Panc1 (cell line): ENCODE results near the gene TLE1. TPM values are rescaled to one million over a fixed set of nuclear protein-coding genes. Genes with fewer than 3 reads are reported as not detected.

Experiments
- ATAC-seq: fragments of 200-7000 bp; cut with Tn5 transposase; 2 replicates; pipeline ENCODE4 v1.9.1; 2020; ENCODE audit warnings: mild to moderate bottlenecking, moderate library complexity
- BruUV-seq: library from RNA; stranded (reverse); fragments of 400-500 nt; replicated peaks from 2 replicates; lab custom pipeline; 2021; lab: Mats Ljungman, UMichigan
- CTCF ChIA-PET: fragments of 300-600 bp; sonication (Branson Sonifier 250); formaldehyde crosslinking; loops from one replicate; lab custom pipeline; 2022; ENCODE audit warnings: antibody characterized with exemption; lab: Charles Lee
- POLR2A ChIA-PET: fragments of 300-600 bp; sonication (Branson Sonifier 250); formaldehyde crosslinking; loops from one replicate; lab custom pipeline; 2022; ENCODE audit warnings: antibody characterized with exemption; lab: Charles Lee
- DNase-seq: peaks from one replicate; pipeline ENCODE4 v3.0.0-alpha.2; 2010; ENCODE audit warnings: low read depth, low spot score
- H3K27ac ChIP-seq: 2 replicates; pipeline ENCODE4 v1.5.1; 2011; ENCODE audit warnings: mild to moderate bottlenecking, low read length, inconsistent platforms
- H3K27me3 ChIP-seq: fragments of 200-500 bp; sonication (Bioruptor generic); 2 replicates; pipeline ENCODE4 v1.6.0; 2014; ENCODE audit warnings: low read length, inconsistent platforms; ENCODE audit not compliant: control insufficient read depth, insufficient read depth
- H3K36me3 ChIP-seq: fragments of 200-500 bp; sonication (Bioruptor generic); 2 replicates; pipeline ENCODE4 v1.5.1; 2014; ENCODE audit warnings: inconsistent platforms, mild to moderate bottlenecking, low read length, moderate library complexity; ENCODE audit not compliant: control insufficient read depth, insufficient read depth
- H3K4me1 ChIP-seq: 2 replicates; pipeline ENCODE4 v1.5.1; 2011; ENCODE audit warnings: inconsistent platforms, mild to moderate bottlenecking, low read length, moderate library complexity; ENCODE audit not compliant: control insufficient read depth, insufficient read depth
- H3K4me3 ChIP-seq, 2 experiments: 2 replicates each; pipeline ENCODE4 v1.5.1; 2011 to 2012; ENCODE audit warnings: low read depth in 2 of 2, low read length in 2 of 2, mild to moderate bottlenecking in 2 of 2, inconsistent platforms in 1 of 2, moderate library complexity in 1 of 2
- H3K9me3 ChIP-seq: fragments of 200-500 bp; sonication (Bioruptor generic); 2 replicates; pipeline ENCODE4 v1.5.1; 2014; ENCODE audit warnings: low read depth, mild to moderate bottlenecking, inconsistent platforms, low read length, moderate library complexity; ENCODE audit not compliant: control insufficient read depth, insufficient read depth
- POLR2AphosphoS5 ChIP-seq: IDR thresholded peaks from 2 replicates; pipeline ENCODE4 v1.6.1; 2012; ENCODE audit warnings: mild to moderate bottlenecking, low read depth, low read length, moderate library complexity
- SIN3A ChIP-seq: IDR thresholded peaks from 2 replicates; pipeline ENCODE4 v1.6.1; 2012; ENCODE audit warnings: low read depth, mild to moderate bottlenecking, low read length, moderate library complexity, borderline replicate concordance; ENCODE audit not compliant: insufficient read depth
- TCF7L2 ChIP-seq: IDR thresholded peaks from 2 replicates; pipeline ENCODE4 v1.6.1; 2011; ENCODE audit warnings: mild to moderate bottlenecking, low read depth, low read length, inconsistent platforms
- in situ Hi-C: cut with HindIII; loops from 2 replicates; pipeline ENCODE4 v1.10.0; 2016; ENCODE audit warnings: low sequenced_read_pairs, low pct_unique_long_range_greater_than_20kb
- intact Hi-C: fragments of 100-400 bp; cut with micrococcal nuclease; formaldehyde crosslinking; loops from one replicate; pipeline ENCODE4 v1.10.0; 2022; ENCODE audit not compliant: unreplicated experiment
- total RNA-seq: library from RNA; stranded (reverse); gene quantifications from one replicate; pipeline ENCODE4 v1.2.1, GENCODE V29; 2021; ENCODE audit not compliant: unreplicated experiment
- TF ChIP-seq, protein P1 (sequence below), 2 experiments: IDR thresholded peaks; 2 replicates each; pipeline ENCODE4 v1.6.1; 2011 to 2012; ENCODE audit warnings: low read depth in 2 of 2, control low read depth in 1 of 2, low read length in 1 of 2, mild to moderate bottlenecking in 1 of 2, moderate library complexity in 1 of 2; ENCODE audit not compliant: insufficient read depth in 1 of 2
- TF ChIP-seq, protein P2 (sequence below): fragments of 450-650 bp; IDR thresholded peaks from 2 replicates; pipeline ENCODE4 v1.5.1; 2017; ENCODE audit warnings: mild to moderate bottlenecking

The TLE1 gene
- total RNA-seq, 1 experiment from 2014 or later: 12.9 TPM

DNA sequence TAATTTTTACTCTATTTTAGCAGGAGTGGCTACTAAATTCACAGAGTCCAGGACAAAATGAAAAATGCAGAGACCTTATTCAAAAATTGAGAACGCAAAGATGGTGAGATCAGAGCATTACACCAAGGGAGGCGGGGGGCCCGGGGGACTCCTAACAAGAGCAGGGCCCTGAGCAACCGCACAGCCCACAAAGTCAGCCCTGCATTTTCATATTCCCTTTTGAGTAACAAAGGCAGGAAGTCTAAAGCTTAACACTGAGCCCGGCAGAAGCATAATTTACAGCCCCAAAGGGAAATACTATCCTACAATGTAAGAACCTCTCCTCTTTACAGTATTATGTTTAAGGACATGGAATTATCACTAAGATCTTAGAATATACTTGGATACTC lies 69.4 kb downstream of the TLE1 start:
- ChIA-PET POLR2A (no interaction called here), CTCF (no interaction called here)
- in situ Hi-C loops: no loop called here
- DNase-seq (no peak), ATAC-seq (no peak)
- H3K4me3 ChIP-seq: no peak overlapping the region
- BruUV-seq: no TSS peak
- TF ChIP-seq TCF7L2 (no peak), POLR2AphosphoS5 (no peak), SIN3A (no peak)
- TF ChIP-seq, protein P1, sequence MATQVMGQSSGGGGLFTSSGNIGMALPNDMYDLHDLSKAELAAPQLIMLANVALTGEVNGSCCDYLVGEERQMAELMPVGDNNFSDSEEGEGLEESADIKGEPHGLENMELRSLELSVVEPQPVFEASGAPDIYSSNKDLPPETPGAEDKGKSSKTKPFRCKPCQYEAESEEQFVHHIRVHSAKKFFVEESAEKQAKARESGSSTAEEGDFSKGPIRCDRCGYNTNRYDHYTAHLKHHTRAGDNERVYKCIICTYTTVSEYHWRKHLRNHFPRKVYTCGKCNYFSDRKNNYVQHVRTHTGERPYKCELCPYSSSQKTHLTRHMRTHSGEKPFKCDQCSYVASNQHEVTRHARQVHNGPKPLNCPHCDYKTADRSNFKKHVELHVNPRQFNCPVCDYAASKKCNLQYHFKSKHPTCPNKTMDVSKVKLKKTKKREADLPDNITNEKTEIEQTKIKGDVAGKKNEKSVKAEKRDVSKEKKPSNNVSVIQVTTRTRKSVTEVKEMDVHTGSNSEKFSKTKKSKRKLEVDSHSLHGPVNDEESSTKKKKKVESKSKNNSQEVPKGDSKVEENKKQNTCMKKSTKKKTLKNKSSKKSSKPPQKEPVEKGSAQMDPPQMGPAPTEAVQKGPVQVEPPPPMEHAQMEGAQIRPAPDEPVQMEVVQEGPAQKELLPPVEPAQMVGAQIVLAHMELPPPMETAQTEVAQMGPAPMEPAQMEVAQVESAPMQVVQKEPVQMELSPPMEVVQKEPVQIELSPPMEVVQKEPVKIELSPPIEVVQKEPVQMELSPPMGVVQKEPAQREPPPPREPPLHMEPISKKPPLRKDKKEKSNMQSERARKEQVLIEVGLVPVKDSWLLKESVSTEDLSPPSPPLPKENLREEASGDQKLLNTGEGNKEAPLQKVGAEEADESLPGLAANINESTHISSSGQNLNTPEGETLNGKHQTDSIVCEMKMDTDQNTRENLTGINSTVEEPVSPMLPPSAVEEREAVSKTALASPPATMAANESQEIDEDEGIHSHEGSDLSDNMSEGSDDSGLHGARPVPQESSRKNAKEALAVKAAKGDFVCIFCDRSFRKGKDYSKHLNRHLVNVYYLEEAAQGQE (IDR thresholded peaks at IDR 0.05; ENCODE audit: insufficient read depth in 1 of 2, low read depth in 2 of 2, low read length in 1 of 2): no peak
- TF ChIP-seq, protein P2, sequence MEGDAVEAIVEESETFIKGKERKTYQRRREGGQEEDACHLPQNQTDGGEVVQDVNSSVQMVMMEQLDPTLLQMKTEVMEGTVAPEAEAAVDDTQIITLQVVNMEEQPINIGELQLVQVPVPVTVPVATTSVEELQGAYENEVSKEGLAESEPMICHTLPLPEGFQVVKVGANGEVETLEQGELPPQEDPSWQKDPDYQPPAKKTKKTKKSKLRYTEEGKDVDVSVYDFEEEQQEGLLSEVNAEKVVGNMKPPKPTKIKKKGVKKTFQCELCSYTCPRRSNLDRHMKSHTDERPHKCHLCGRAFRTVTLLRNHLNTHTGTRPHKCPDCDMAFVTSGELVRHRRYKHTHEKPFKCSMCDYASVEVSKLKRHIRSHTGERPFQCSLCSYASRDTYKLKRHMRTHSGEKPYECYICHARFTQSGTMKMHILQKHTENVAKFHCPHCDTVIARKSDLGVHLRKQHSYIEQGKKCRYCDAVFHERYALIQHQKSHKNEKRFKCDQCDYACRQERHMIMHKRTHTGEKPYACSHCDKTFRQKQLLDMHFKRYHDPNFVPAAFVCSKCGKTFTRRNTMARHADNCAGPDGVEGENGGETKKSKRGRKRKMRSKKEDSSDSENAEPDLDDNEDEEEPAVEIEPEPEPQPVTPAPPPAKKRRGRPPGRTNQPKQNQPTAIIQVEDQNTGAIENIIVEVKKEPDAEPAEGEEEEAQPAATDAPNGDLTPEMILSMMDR: no peak
- H3K27me3 ChIP-seq: no peaks in the 10 kb centered on the region
- no peaks in the 10 kb centered on the region for H3K4me1 ChIP-seq
- H3K36me3 ChIP-seq: no peaks in the 10 kb centered on the region
- intact Hi-C loops: no loop called here
- H3K27ac ChIP-seq: no peak overlapping the region
- no peaks in the 10 kb centered on the region for H3K9me3 ChIP-seq

DNA sequence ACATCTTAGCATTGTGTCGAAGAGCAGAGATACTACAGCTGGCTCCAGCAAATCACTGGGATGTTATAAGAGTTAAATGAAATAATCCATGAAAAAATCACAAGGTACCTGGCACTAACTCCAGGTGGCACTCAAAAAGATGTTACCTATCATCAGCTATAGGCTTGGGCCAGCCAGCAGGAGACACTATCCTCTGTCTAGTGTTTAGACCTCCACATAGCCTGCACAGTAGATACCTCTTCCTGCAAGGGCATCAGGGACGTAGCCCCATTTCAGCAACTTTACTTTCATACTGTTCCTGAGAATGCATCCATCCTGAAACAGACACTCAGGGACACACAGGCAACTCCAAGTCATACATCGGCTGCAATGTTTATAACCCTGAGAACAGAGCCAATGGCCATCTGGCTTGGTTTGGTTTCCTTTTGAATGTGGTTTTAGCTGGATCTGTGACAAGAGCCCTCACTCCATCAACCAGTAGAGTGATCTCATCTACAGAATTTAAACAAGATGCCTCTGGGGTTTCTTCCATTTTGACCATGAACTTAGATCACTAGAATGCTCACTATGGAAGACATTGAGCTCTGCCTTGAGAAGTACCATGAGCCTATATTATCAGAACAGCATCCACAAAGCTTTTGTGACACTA lies 69.9 kb downstream of the TLE1 start:
- in situ Hi-C loops: no loop called here
- no peak for DNase-seq
- POLR2A ChIA-PET: no interaction called here

More for the DNA sequence above, 69.9 kb downstream of the TLE1 start:
- ATAC-seq: no peak
- no peaks in the 10 kb centered on the region for H3K4me1 ChIP-seq
- no peaks in the 10 kb centered on the region for H3K9me3 ChIP-seq
- no TSS peak for BruUV-seq
- H3K4me3 ChIP-seq: no peak overlapping the region
- no peaks in the 10 kb centered on the region for H3K27me3 ChIP-seq
- CTCF ChIA-PET: no interaction called here
- TF ChIP-seq, protein P2: no peak
- TF ChIP-seq SIN3A: no peak
- no peak for TF ChIP-seq TCF7L2
- no peak for TF ChIP-seq POLR2AphosphoS5
- TF ChIP-seq, protein P1 (IDR thresholded peaks at IDR 0.05; ENCODE audit: insufficient read depth in 1 of 2, low read depth in 2 of 2, low read length in 1 of 2): no peak
- no peaks in the 10 kb centered on the region for H3K36me3 ChIP-seq
- H3K27ac ChIP-seq: no peak overlapping the region
- intact Hi-C loops: no loop called here
